ENCODE data around the gene INPP5D. TPM values are rescaled to one million over a fixed set of nuclear protein-coding genes. Genes with fewer than 3 reads are reported as not detected.

The INPP5D gene
- total RNA-seq, 1 experiment from 2014 or later = 17.2 TPM

DNA sequence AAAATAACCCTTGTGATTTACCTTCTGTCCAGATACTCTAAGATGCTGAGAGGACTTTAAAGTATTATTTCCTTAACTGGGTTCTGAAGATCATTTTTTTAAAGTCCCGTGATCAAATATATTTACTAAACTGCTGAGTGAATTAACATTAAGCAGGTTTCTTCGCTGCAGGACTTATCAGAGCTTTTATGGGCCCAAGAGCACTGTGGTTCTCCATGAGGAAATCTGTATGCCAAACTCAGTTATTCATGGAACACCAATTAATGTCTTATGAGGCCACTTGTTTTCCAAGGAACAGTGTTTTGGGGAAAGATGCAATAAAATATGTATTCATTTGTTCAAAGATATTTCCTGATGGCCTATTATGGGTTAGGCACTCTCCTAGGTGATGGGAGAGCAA lies 111.2 kb downstream of the INPP5D start:
- H3K27me3 Mint-ChIP-seq (ENCODE audit: low read depth) = peaks cover 3% of the 10 kb centered on the region; the same call in 1 of the 2 replicates
- no peak for TF ChIP-seq PREB (CRISPR knock-in tag; IDR thresholded peaks at IDR 0.05; ENCODE audit: borderline replicate concordance)
- TF ChIP-seq, protein P1, sequence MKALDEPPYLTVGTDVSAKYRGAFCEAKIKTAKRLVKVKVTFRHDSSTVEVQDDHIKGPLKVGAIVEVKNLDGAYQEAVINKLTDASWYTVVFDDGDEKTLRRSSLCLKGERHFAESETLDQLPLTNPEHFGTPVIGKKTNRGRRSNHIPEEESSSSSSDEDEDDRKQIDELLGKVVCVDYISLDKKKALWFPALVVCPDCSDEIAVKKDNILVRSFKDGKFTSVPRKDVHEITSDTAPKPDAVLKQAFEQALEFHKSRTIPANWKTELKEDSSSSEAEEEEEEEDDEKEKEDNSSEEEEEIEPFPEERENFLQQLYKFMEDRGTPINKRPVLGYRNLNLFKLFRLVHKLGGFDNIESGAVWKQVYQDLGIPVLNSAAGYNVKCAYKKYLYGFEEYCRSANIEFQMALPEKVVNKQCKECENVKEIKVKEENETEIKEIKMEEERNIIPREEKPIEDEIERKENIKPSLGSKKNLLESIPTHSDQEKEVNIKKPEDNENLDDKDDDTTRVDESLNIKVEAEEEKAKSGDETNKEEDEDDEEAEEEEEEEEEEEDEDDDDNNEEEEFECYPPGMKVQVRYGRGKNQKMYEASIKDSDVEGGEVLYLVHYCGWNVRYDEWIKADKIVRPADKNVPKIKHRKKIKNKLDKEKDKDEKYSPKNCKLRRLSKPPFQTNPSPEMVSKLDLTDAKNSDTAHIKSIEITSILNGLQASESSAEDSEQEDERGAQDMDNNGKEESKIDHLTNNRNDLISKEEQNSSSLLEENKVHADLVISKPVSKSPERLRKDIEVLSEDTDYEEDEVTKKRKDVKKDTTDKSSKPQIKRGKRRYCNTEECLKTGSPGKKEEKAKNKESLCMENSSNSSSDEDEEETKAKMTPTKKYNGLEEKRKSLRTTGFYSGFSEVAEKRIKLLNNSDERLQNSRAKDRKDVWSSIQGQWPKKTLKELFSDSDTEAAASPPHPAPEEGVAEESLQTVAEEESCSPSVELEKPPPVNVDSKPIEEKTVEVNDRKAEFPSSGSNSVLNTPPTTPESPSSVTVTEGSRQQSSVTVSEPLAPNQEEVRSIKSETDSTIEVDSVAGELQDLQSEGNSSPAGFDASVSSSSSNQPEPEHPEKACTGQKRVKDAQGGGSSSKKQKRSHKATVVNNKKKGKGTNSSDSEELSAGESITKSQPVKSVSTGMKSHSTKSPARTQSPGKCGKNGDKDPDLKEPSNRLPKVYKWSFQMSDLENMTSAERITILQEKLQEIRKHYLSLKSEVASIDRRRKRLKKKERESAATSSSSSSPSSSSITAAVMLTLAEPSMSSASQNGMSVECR (CRISPR knock-in tag; IDR thresholded peaks at IDR 0.05; ENCODE audit: borderline replicate concordance) = no peak
- no peak for TF ChIP-seq USF1 (CRISPR knock-in tag; IDR thresholded peaks at IDR 0.05)
- no peak for TF ChIP-seq SP1 (CRISPR knock-in tag; conservative IDR thresholded peaks at IDR 0.05)
- no peak for TF ChIP-seq ZNF281 (CRISPR knock-in tag; IDR thresholded peaks at IDR 0.05)
- no peak for TF ChIP-seq MXD4 (CRISPR knock-in tag; IDR thresholded peaks at IDR 0.05; ENCODE audit: borderline replicate concordance)
- TF ChIP-seq ATF1 (CRISPR knock-in tag; IDR thresholded peaks at IDR 0.05) = no peak
- no peak for TF ChIP-seq NFE2L1 (CRISPR knock-in tag; IDR thresholded peaks at IDR 0.05)
- TF ChIP-seq, protein P2, sequence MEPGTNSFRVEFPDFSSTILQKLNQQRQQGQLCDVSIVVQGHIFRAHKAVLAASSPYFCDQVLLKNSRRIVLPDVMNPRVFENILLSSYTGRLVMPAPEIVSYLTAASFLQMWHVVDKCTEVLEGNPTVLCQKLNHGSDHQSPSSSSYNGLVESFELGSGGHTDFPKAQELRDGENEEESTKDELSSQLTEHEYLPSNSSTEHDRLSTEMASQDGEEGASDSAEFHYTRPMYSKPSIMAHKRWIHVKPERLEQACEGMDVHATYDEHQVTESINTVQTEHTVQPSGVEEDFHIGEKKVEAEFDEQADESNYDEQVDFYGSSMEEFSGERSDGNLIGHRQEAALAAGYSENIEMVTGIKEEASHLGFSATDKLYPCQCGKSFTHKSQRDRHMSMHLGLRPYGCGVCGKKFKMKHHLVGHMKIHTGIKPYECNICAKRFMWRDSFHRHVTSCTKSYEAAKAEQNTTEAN (CRISPR knock-in tag; IDR thresholded peaks at IDR 0.05) = no peak
- TF ChIP-seq ZNF423 (CRISPR knock-in tag; IDR thresholded peaks at IDR 0.05) = no peak
- TF ChIP-seq, protein P3, sequence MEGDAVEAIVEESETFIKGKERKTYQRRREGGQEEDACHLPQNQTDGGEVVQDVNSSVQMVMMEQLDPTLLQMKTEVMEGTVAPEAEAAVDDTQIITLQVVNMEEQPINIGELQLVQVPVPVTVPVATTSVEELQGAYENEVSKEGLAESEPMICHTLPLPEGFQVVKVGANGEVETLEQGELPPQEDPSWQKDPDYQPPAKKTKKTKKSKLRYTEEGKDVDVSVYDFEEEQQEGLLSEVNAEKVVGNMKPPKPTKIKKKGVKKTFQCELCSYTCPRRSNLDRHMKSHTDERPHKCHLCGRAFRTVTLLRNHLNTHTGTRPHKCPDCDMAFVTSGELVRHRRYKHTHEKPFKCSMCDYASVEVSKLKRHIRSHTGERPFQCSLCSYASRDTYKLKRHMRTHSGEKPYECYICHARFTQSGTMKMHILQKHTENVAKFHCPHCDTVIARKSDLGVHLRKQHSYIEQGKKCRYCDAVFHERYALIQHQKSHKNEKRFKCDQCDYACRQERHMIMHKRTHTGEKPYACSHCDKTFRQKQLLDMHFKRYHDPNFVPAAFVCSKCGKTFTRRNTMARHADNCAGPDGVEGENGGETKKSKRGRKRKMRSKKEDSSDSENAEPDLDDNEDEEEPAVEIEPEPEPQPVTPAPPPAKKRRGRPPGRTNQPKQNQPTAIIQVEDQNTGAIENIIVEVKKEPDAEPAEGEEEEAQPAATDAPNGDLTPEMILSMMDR (IDR thresholded peaks at IDR 0.05) = no peak
- TF ChIP-seq FOXJ3 (CRISPR knock-in tag; IDR thresholded peaks at IDR 0.05; ENCODE audit: borderline replicate concordance) = no peak
- TF ChIP-seq, protein P4, sequence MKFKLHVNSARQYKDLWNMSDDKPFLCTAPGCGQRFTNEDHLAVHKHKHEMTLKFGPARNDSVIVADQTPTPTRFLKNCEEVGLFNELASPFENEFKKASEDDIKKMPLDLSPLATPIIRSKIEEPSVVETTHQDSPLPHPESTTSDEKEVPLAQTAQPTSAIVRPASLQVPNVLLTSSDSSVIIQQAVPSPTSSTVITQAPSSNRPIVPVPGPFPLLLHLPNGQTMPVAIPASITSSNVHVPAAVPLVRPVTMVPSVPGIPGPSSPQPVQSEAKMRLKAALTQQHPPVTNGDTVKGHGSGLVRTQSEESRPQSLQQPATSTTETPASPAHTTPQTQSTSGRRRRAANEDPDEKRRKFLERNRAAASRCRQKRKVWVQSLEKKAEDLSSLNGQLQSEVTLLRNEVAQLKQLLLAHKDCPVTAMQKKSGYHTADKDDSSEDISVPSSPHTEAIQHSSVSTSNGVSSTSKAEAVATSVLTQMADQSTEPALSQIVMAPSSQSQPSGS (CRISPR knock-in tag; IDR thresholded peaks at IDR 0.05; ENCODE audit: borderline replicate concordance, low read depth) = no peak
- no peak for TF ChIP-seq SMAD3 (CRISPR knock-in tag; IDR thresholded peaks at IDR 0.05; ENCODE audit: borderline replicate concordance)
- no peak for TF ChIP-seq E2F5 (CRISPR knock-in tag; IDR thresholded peaks at IDR 0.05)
- no peak for TF ChIP-seq NFATC4 (CRISPR knock-in tag; IDR thresholded peaks at IDR 0.05)
- no peak for TF ChIP-seq FOXP1 (CRISPR knock-in tag; IDR thresholded peaks at IDR 0.05; ENCODE audit: borderline replicate concordance)
- no peak for TF ChIP-seq RELA (CRISPR knock-in tag; IDR thresholded peaks at IDR 0.05; ENCODE audit: borderline replicate concordance)
- TF ChIP-seq PRRX2 (CRISPR knock-in tag; IDR thresholded peaks at IDR 0.05) = no peak
- POLR2A ChIA-PET = no interaction called here
- no peak overlapping the region for H3K4me3 Mint-ChIP-seq
- CTCF ChIA-PET = no interaction called here
- H3K4me1 Mint-ChIP-seq = peaks cover 16% of the 10 kb centered on the region
- H3K36me3 Mint-ChIP-seq = peaks cover 36% of the 10 kb centered on the region
- peaks cover 6% of the 10 kb centered on the region for H3K9me3 Mint-ChIP-seq
- DNase-seq (ENCODE audit: low spot score) (no peak), ATAC-seq (no peak)
- no peak overlapping the region for H3K27ac Mint-ChIP-seq

All from WTC11 (cell line).